ENCODE results near the gene ASB10. TPM values are rescaled to one million over a fixed set of nuclear protein-coding genes. Genes with fewer than 3 reads are reported as not detected.

The ASB10 gene
- total and polyA plus RNA-seq, 7 donors = 3.8 to 29.6 (median 22.5) TPM

DNA sequence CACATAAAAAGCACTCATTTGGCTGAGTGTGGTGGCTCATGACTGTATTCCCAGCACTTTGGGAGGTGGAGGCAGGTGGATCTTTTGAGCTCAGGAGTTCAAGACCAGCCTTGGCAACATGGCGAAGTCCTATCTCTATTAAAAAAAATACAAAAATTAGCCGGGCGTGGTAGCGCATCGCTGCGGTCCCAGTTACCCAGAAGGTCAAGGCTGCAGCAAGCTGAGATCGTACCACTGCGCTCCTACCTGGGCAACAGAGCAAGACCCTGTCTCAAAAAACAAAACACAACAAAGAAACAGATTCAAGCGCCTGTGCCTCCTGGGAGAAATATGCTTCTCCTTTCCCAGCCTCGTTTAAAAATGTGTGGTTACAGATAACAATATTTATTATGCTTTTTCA, 42.2 kb upstream of the ASB10 start:
- ATAC-seq (no peak), DNase-seq (no peak)
- Histone ChIP-seq H3K27me3 (ENCODE audit: insufficient read depth in 3 of 3, low read length in 2 of 3) (no peaks in the 10 kb centered on the region), H3K4me1 (peaks cover 34% of the 10 kb centered on the region), H3K9me3 (no peaks in the 10 kb centered on the region), H3K36me3 (ENCODE audit: insufficient read depth in 1 of 2, low read depth in 1 of 2) (peaks cover 3 to 14% of the 10 kb centered on the region in 2 donors), H3K27ac (no peak overlapping the region), H3K4me3 (no peak overlapping the region)
- intact Hi-C loops (cut with DNase I) = loop anchor here in 1 of 2 donors (5.0 kb wide), 1 partner anchor 37 kb away; no protein-coding TSS in a partner anchor
- 89 to 91% (median 90%) methylated on average over 10 of the region's 10 CpGs for WGBS, 3 donors
- no peak for TF ChIP-seq CTCF (IDR thresholded peaks at IDR 0.05)

- Histone ChIP-seq H3K36me3 (ENCODE audit: insufficient read depth in 1 of 2, low read depth in 1 of 2) (peaks cover 4 to 24% of the 10 kb centered on the region in 2 donors), H3K4me1 (peaks cover 24% of the 10 kb centered on the region), H3K27ac (peak overlapping the region; percentile 80), H3K4me3 (peak overlapping the region; percentile 76), H3K27me3 (ENCODE audit: insufficient read depth in 3 of 3, low read length in 2 of 3) (no peaks in the 10 kb centered on the region), H3K9me3 (no peaks in the 10 kb centered on the region)
- intact Hi-C loops (cut with DNase I) = loop anchor here in 1 of 2 donors (5.0 kb wide), 1 partner anchor 36 kb away; no protein-coding TSS in a partner anchor
- no peak for ATAC-seq
- DNase-seq = no peak
- no peak for TF ChIP-seq CTCF (IDR thresholded peaks at IDR 0.05)
- 68 to 73% (median 70%) methylated on average over 10 of the region's 10 CpGs for WGBS, 3 donors
These were observed 41.2 kb upstream of the ASB10 start for GRCh38 chr7:151228024-151228866.

GRCh38 chr7:151226875-151227782, 40.1 kb upstream of the ASB10 start, which contains the start of gene ABCF2:
Gene ABCF2 (minus strand): TSS chr7:151227205. CDS start chr7:151226458, 747 bp downstream.
- DNase-seq = peak; percentile 100
- H3K27ac ChIP-seq = peak within 1 kb of the TSS; percentile 80
- H3K4me1 ChIP-seq = peaks cover 24% of the 10 kb centered on the region
- no peaks in the 10 kb centered on the region for H3K27me3 ChIP-seq (ENCODE audit: insufficient read depth in 3 of 3, low read length in 2 of 3)
- ATAC-seq = peak; percentile 98 to 99 (median 99)
- intact Hi-C loops (cut with DNase I) = loop anchor here (2.0 to 5.0 kb wide), 2 partner anchors 35 to 36 kb away; no protein-coding TSS in a partner anchor
- 0 to 1% (median 0%) methylated on average over 68 of the region's 68 CpGs for WGBS, 3 donors
- peaks cover 6 to 35% of the 10 kb centered on the region in 2 donors for H3K36me3 ChIP-seq (ENCODE audit: insufficient read depth in 1 of 2, low read depth in 1 of 2)
- peak within 1 kb of the TSS; percentile 76 for H3K4me3 ChIP-seq
- no peak for TF ChIP-seq CTCF (IDR thresholded peaks at IDR 0.05)
- H3K9me3 ChIP-seq = no peaks in the 10 kb centered on the region

GRCh38 chr7:151226560-151226874, 39.5 kb upstream of the ASB10 start:
- no peak for TF ChIP-seq CTCF (IDR thresholded peaks at IDR 0.05)
- H3K27ac ChIP-seq = peak overlapping the region; percentile 80
- 1 to 2% (median 1%) methylated on average over 15 of the region's 15 CpGs for WGBS, 3 donors
- DNase-seq (no peak), ATAC-seq (peak in 1 of 4 donors; percentile 0)
- peaks cover 19% of the 10 kb centered on the region for H3K4me1 ChIP-seq
- H3K27me3 ChIP-seq (ENCODE audit: insufficient read depth in 3 of 3, low read length in 2 of 3) = no peaks in the 10 kb centered on the region
- H3K9me3 ChIP-seq = no peaks in the 10 kb centered on the region
- peak overlapping the region; percentile 76 for H3K4me3 ChIP-seq
- intact Hi-C loops (cut with DNase I) = loop anchor here (2.0 to 5.0 kb wide), 2 partner anchors 34 to 36 kb away; no protein-coding TSS in a partner anchor
- peaks cover 6 to 41% of the 10 kb centered on the region in 2 donors for H3K36me3 ChIP-seq (ENCODE audit: insufficient read depth in 1 of 2, low read depth in 1 of 2)
